IMR-90 (cell line): Measurements from ENCODE around the gene LGI4. TPM values are rescaled to one million over a fixed set of nuclear protein-coding genes. Genes with fewer than 3 reads are reported as not detected.

ENCODE experiments used
- ATAC-seq: fragments of 200-7000 bp; cut with Tn5 transposase; 2 replicates; pipeline ENCODE4 v1.9.1; 2020; ENCODE audit warnings: low read depth, mild to moderate bottlenecking, moderate library complexity
- BruUV-seq: library from RNA; stranded (reverse); fragments of 400-500 nt; replicated peaks from 2 replicates; lab custom pipeline; 2021; lab: Mats Ljungman, UMichigan
- CTCF ChIA-PET: fragments of 300-600 bp; formaldehyde crosslinking; extraction: SDS; loops from one replicate; lab custom pipeline; 2021; ENCODE audit warnings: antibody characterized with exemption; lab: Yijun Ruan, JAX
- POLR2A ChIA-PET: fragments of 300-600 bp; sonication (Branson Sonifier 250); formaldehyde crosslinking; loops from one replicate; lab custom pipeline; 2022; ENCODE audit warnings: antibody characterized with exemption; ENCODE audit not compliant: unreplicated experiment; lab: Charles Lee
- DNase-seq: peaks from one replicate; pipeline ENCODE4 v3.0.0; 2013
- H2AFZ ChIP-seq: replicated peaks from 2 replicates; pipeline ENCODE3; 2013; ENCODE audit warnings: low read length, mild to moderate bottlenecking; ENCODE audit not compliant: poor library complexity
- H2AK5ac ChIP-seq: 2 replicates; pipeline ENCODE4 v1.6.1; 2013; ENCODE audit warnings: low read depth, low read length, inconsistent platforms
- H2AK9ac ChIP-seq: replicated peaks from 2 replicates; pipeline ENCODE3; 2013; ENCODE audit warnings: mild to moderate bottlenecking, low read depth, low read length, moderate library complexity; ENCODE audit not compliant: poor library complexity
- H2BK120ac ChIP-seq: 2 replicates; pipeline ENCODE4 v1.6.1; 2013; ENCODE audit warnings: low read depth, low read length, inconsistent platforms
- H2BK15ac ChIP-seq: 3 replicates; pipeline ENCODE4 v1.6.1; 2013; ENCODE audit warnings: low read depth, low read length, inconsistent platforms
- H2BK20ac ChIP-seq: 2 replicates; pipeline ENCODE4 v1.6.1; 2013; ENCODE audit warnings: low read depth, mild to moderate bottlenecking, inconsistent platforms, low read length, moderate library complexity
- H2BK5ac ChIP-seq: 2 replicates; pipeline ENCODE4 v1.6.1; 2013; ENCODE audit warnings: mild to moderate bottlenecking, low read depth, low read length, inconsistent platforms; ENCODE audit not compliant: poor library complexity, severe bottlenecking
- H3K14ac ChIP-seq: replicated peaks from 2 replicates; pipeline ENCODE4 v1.6.1; 2013; ENCODE audit warnings: low read depth, low read length, inconsistent platforms
- H3K18ac ChIP-seq: 2 replicates; pipeline ENCODE4 v1.6.1; 2013; ENCODE audit warnings: low read depth, low read length, control low read depth
- H3K23ac ChIP-seq: 2 replicates; pipeline ENCODE4 v1.6.1; 2013; ENCODE audit warnings: low read depth, low read length, inconsistent platforms
- H3K27ac ChIP-seq: 2 replicates; pipeline ENCODE4 v1.5.1; 2013; ENCODE audit warnings: mild to moderate bottlenecking, control low read depth, low read length; ENCODE audit not compliant: insufficient read depth
- H3K27me3 ChIP-seq: 2 replicates; pipeline ENCODE4 v1.6.1; 2013; ENCODE audit warnings: low read length; ENCODE audit not compliant: control insufficient read depth, insufficient read depth
- H3K36me3 ChIP-seq: 2 replicates; pipeline ENCODE4 v1.6.1; 2013; ENCODE audit warnings: low read length, mixed read lengths; ENCODE audit not compliant: control insufficient read depth, insufficient read depth
- H3K4ac ChIP-seq: 2 replicates; pipeline ENCODE4 v1.6.1; 2013; ENCODE audit warnings: low read depth, low read length, inconsistent platforms
- H3K4me1 ChIP-seq: 2 replicates; pipeline ENCODE4 v1.6.1; 2013; ENCODE audit warnings: low read length, mixed read lengths; ENCODE audit not compliant: control insufficient read depth, insufficient read depth
- H3K4me2 ChIP-seq: 2 replicates; pipeline ENCODE4 v1.6.1; 2013; ENCODE audit warnings: low read depth, mild to moderate bottlenecking, control low read depth, low read length, moderate library complexity
- H3K4me3 ChIP-seq: 2 replicates; pipeline ENCODE4 v1.5.1; 2013; ENCODE audit warnings: low read depth, mild to moderate bottlenecking, control low read depth, low read length, moderate library complexity; ENCODE audit not compliant: insufficient read depth
- H3K56ac ChIP-seq: 2 replicates; pipeline ENCODE4 v1.6.1; 2013; ENCODE audit warnings: low read length, inconsistent platforms; ENCODE audit not compliant: insufficient read depth; ENCODE audit errors: extremely low read depth
- H3K79me1 ChIP-seq, 2 experiments: 2 replicates each; pipeline ENCODE4 v1.6.1; 2013; ENCODE audit warnings: low read length in 2 of 2, inconsistent platforms in 1 of 2, low read depth in 1 of 2
- H3K9ac ChIP-seq: 2 replicates; pipeline ENCODE4 v1.6.1; 2013; ENCODE audit warnings: low read depth, low read length, control low read depth
- H3K9me1 ChIP-seq: 2 replicates; pipeline ENCODE4 v1.6.1; 2013; ENCODE audit warnings: low read length, inconsistent platforms; ENCODE audit not compliant: insufficient read depth
- H3K9me3 ChIP-seq: 2 replicates; pipeline ENCODE4 v1.6.1; 2013; ENCODE audit warnings: low read length; ENCODE audit not compliant: control insufficient read depth, insufficient read depth
- H4K20me1 ChIP-seq: 2 replicates; pipeline ENCODE4 v1.6.1; 2013; ENCODE audit warnings: low read length, inconsistent platforms; ENCODE audit not compliant: insufficient read depth
- H4K5ac ChIP-seq: 2 replicates; pipeline ENCODE4 v1.6.1; 2013; ENCODE audit warnings: mild to moderate bottlenecking, low read depth, low read length, control low read depth
- H4K8ac ChIP-seq, 2 experiments: 2 replicates each; pipeline ENCODE4 v1.6.1; 2013; ENCODE audit warnings: low read depth in 2 of 2, low read length in 2 of 2, control low read depth in 1 of 2, inconsistent platforms in 1 of 2
- H4K91ac ChIP-seq: 2 replicates; pipeline ENCODE4 v1.6.1; 2013; ENCODE audit warnings: low read depth, low read length, inconsistent platforms; ENCODE audit not compliant: insufficient read depth
- CHD1 ChIP-seq: IDR thresholded peaks from 2 replicates; pipeline ENCODE4 v1.6.1; 2012; ENCODE audit warnings: low read depth, low read length, improper control_type of control experiment
- FOS ChIP-seq: fragments of 150-350 bp; IDR thresholded peaks from 2 replicates; pipeline ENCODE4 v1.6.1; 2016; ENCODE audit warnings: low read depth, low read length
- WGBS, 2 experiments: methylation state at CpG; one replicate each; pipeline versions ENCODE4 v1.1.5 to v1.1.7; 2013; ENCODE audit warnings: missing lambda C conversion rate in 2 of 2; ENCODE audit not compliant: insufficient read length in 1 of 2; ENCODE audit errors: extremely low coverage in 2 of 2; 5-methylcytosine and 5-hydroxymethylcytosine counted together
- dilution Hi-C: fragments of 300-500 bp; cut with HindIII; formaldehyde crosslinking; loops from one replicate; pipeline ENCODE4 v1.14.3; 2018; ENCODE audit warnings: low sequenced_read_pairs; ENCODE audit not compliant: unreplicated experiment
- in situ Hi-C: fragments of 300-500 bp; cut with MboI; formaldehyde crosslinking; loops from 3 replicates; pipeline ENCODE4 v1.14.3; 2019; ENCODE audit warnings: low sequenced_read_pairs, inconsistent platforms, mixed read lengths
- intact Hi-C: fragments of 100-400 bp; cut with micrococcal nuclease; formaldehyde crosslinking; loops from 2 replicates; pipeline ENCODE4 v1.10.0; 2022
- polyA plus RNA-seq, 3 experiments: library from polyadenylated mRNA; depleted of rRNA; stranded (reverse); fragments of >200 nt; gene quantifications; 2 replicates each; pipeline ENCODE4 v1.2.3, GENCODE V29; 2012; ENCODE audit warnings: low replicate concordance in 1 of 3
- total RNA-seq: library from RNA; depleted of rRNA; stranded (reverse); fragments of >200 nt; gene quantifications from 2 replicates; pipeline ENCODE4 v1.2.3, GENCODE V29; 2012

The LGI4 gene
- total and polyA plus RNA-seq, 2 of the 4 experiments (the other 2 are of a cell fraction), result 0.10 TPM; not detected in 1

DNA sequence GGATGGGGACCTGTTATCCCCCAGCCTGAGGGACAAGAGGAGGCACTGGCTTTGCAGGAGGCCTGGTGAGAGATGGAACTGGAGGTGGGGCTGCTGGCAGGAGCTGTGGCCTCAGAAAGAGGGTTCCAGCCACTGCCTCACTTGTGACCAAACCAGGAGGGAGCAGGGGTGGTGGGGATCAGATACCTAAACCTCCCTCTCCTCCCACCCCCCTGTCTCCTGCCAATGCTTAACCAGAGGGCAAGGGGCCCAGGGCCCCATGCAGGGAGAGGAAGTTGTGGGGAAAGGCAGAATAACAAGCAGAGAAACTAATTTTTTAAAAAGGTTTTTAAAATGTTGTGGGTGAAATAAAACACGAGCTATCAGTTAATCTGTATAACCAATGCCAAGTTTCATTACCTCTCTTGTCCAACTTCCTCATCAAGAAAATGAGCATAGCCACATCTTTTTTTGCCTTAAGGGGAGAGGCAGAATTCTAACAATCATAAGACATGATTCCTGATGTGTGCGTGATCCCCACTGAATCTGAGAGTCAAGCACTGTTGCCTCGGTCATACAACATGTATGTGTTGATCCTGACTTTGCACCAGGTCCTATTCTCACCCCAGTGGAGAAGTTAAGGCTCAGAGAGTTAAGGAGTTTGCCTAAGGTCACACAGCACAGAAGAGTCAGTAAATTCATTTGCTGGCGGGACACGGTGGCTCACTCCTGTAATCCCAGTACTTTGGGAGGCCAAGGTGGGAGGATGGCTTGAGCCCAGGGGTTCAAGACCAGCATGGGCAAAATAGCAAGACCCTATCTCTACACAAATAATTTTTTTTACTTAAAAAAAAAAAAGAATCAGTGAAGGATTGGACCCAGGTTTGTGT, 32.6 kb upstream of the LGI4 start:
- Histone ChIP-seq H2BK15ac (no peak overlapping the region), H3K36me3 (peaks cover 40% of the 10 kb centered on the region), H3K9ac (no peak overlapping the region), H3K4ac (no peak overlapping the region), H4K8ac (no peak overlapping the region), H2BK120ac (no peak overlapping the region), H3K18ac (no peak overlapping the region), H2BK5ac (no peak overlapping the region), H3K4me1 (no peaks in the 10 kb centered on the region), H3K9me1 (no peaks in the 10 kb centered on the region), H2AK5ac (no peak overlapping the region), H3K23ac (no peak overlapping the region; the same call in 1 of the 2 replicates), H3K4me3 (no peak overlapping the region), H4K91ac (no peak overlapping the region), H3K79me1 (peaks cover 5% of the 10 kb centered on the region in 2 experiments; a peak in 3 of 4 replicates), H2AK9ac (peak overlapping the region; percentile 63), H4K20me1 (no peaks in the 10 kb centered on the region), H3K27ac (no peak overlapping the region), H3K27me3 (no peaks in the 10 kb centered on the region), H3K4me2 (no peak overlapping the region), H3K14ac (no peak overlapping the region), H3K9me3 (peaks cover 23% of the 10 kb centered on the region), H4K5ac (no peak overlapping the region), H3K56ac (no peak overlapping the region), H2AFZ (peak overlapping the region; percentile 32), H2BK20ac (no peak overlapping the region)
- ChIA-PET CTCF (no interaction called here), POLR2A (no interaction called here)
- TF ChIP-seq FOS (no peak), CHD1 (no peak)
- no CpG with 5 or more reads among the region's 5 CpGs for WGBS, 2 experiments
- no TSS peak for BruUV-seq
- ATAC-seq, result no peak
- intact Hi-C loops (no loop called here), in situ Hi-C loops (no loop called here), dilution Hi-C loops (no loop called here)
- no peak for DNase-seq
